ENCODE measurements around the gene GJC2.

GRCh38 chr1:228194921-228195812 lies 45.4 kb downstream of the GJC2 start:
- TF ChIP-seq EP300 (IDR thresholded peaks at IDR 0.05; ENCODE audit: borderline replicate concordance in 1 of 2, control insufficient read depth in 1 of 2, low read depth in 2 of 2, low read length in 2 of 2) (no peak), CTCF (IDR thresholded peaks at IDR 0.05 in 2 of 3, conservative IDR thresholded peaks at IDR 0.05 in 1 of 3; ENCODE audit: control insufficient read depth in 2 of 3, extremely low read depth in 1 of 3, insufficient read depth in 1 of 3, low read depth in 3 of 3, low read length in 3 of 3) (no peak), POLR2AphosphoS5 (IDR thresholded peaks at IDR 0.05; ENCODE audit: low read length) (no peak), SIN3A (IDR thresholded peaks at IDR 0.05; ENCODE audit: low read depth, low read length) (no peak), MYC (IDR thresholded peaks at IDR 0.05; ENCODE audit: insufficient read depth, insufficient read length, insufficient replicate concordance, low read length, severe bottlenecking) (no peak), IRF3 (IDR thresholded peaks at IDR 0.05) (no peak), ETV6 (conservative IDR thresholded peaks at IDR 0.05 in 1 of 2, IDR thresholded peaks at IDR 0.05 in 1 of 2; ENCODE audit: borderline replicate concordance in 1 of 2, low read depth in 1 of 2) (no peak), CEBPB (IDR thresholded peaks at IDR 0.05; ENCODE audit: borderline replicate concordance in 1 of 2, low read depth in 2 of 2, low read length in 2 of 2) (no peak), SMC3 (IDR thresholded peaks at IDR 0.05; ENCODE audit: borderline replicate concordance, low read length) (no peak), POLR2A (IDR thresholded peaks at IDR 0.05; ENCODE audit: low read depth, low read length) (no peak), POLR2AphosphoS2 (IDR thresholded peaks at IDR 0.05; ENCODE audit: low read depth, low read length) (no peak), SPI1 (IDR thresholded peaks at IDR 0.05; ENCODE audit: borderline replicate concordance, insufficient read depth, low read depth, low read length) (no peak), NR2C1 (IDR thresholded peaks at IDR 0.05) (no peak)
